IPS-18a (cell line): ENCODE measurements around the gene PBRM1.

Source experiments
- H3K27ac ChIP-seq: one replicate; pipeline ENCODE4 v1.5.1; 2013; ENCODE audit warnings: low read length
- H3K27me3 ChIP-seq: one replicate; pipeline ENCODE4 v1.6.1; 2013; ENCODE audit warnings: mild to moderate bottlenecking, low read length; ENCODE audit not compliant: control insufficient read depth, insufficient read depth
- H3K36me3 ChIP-seq: one replicate; pipeline ENCODE4 v1.6.1; 2013; ENCODE audit warnings: low read depth, low read length; ENCODE audit not compliant: control insufficient read depth
- H3K4me1 ChIP-seq: one replicate; pipeline ENCODE4 v1.6.1; 2013; ENCODE audit warnings: low read depth, low read length; ENCODE audit not compliant: control insufficient read depth
- H3K4me3 ChIP-seq: one replicate; pipeline ENCODE4 v1.5.1; 2013; ENCODE audit warnings: low read length
- H3K9ac ChIP-seq: one replicate; pipeline ENCODE4 v1.6.1; 2013; ENCODE audit warnings: mild to moderate bottlenecking, low read length, moderate library complexity
- H3K9me3 ChIP-seq: one replicate; pipeline ENCODE4 v1.6.1; 2013; ENCODE audit warnings: low read depth, low read length; ENCODE audit not compliant: control insufficient read depth

PBRM1 gene

DNA sequence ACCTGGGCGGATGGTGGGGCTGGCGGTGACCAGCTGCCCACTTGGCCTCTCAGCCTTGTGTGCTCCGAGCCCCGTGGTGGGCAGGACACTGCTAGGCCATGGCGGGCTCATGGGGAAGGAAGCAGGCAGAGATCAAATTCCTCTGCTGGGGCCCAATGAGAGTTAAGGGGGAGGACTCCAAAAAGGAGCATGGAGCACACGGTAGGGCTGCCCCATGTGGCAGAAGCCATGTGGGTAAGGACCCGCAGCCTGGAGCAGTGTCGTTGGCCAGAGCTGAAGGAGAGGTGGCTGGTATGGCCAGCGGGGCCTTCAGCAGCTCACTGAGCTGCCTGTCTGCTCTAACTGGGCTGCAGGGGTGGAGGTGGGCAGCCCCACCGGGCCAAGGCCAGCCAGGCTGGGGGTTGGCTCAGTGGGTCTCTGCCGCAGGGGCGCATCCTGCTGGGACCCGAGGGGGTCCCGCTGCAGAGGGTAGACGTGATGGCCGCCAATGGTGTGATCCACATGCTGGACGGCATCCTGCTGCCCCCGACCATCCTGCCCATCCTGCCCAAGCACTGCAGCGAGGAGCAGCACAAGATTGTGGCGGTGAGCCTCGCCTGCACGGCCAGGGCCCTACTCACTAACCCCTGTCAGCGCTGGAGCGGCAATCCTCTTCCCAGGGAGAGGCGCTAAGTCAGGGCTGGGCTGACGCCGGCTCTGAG lies 179.3 kb downstream of the PBRM1 start:
- H3K9ac ChIP-seq = no peak overlapping the region
- no peak overlapping the region for H3K27ac ChIP-seq

DNA sequence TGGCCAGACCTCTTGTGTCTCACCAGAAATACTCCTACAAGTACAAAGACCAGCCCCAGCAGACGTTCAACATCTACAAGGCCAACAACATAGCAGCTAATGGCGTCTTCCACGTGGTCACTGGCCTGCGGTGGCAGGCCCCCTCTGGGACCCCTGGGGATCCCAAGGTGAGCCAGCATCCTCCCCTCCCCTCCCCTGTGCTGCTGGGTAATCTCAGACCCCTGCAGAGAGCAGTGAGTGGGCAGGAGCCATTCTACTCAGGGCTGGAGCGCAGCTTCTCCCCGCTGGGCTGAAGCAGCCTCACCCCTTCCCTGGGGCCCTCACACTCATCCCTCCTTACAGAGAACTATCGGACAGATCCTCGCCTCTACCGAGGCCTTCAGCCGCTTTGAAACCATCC lies 180.7 kb downstream of the PBRM1 start:
- Histone ChIP-seq H3K4me1 (no peaks in the 10 kb centered on the region), H3K27me3 (no peaks in the 10 kb centered on the region), H3K36me3 (no peaks in the 10 kb centered on the region), H3K4me3 (no peak overlapping the region), H3K9ac (no peak overlapping the region), H3K9me3 (no peaks in the 10 kb centered on the region), H3K27ac (no peak overlapping the region)

More for the DNA sequence above, 179.3 kb downstream of the PBRM1 start:
- no peaks in the 10 kb centered on the region for H3K27me3 ChIP-seq
- no peaks in the 10 kb centered on the region for H3K9me3 ChIP-seq
- no peak overlapping the region for H3K4me3 ChIP-seq
- H3K4me1 ChIP-seq = no peaks in the 10 kb centered on the region
- H3K36me3 ChIP-seq = no peaks in the 10 kb centered on the region

DNA sequence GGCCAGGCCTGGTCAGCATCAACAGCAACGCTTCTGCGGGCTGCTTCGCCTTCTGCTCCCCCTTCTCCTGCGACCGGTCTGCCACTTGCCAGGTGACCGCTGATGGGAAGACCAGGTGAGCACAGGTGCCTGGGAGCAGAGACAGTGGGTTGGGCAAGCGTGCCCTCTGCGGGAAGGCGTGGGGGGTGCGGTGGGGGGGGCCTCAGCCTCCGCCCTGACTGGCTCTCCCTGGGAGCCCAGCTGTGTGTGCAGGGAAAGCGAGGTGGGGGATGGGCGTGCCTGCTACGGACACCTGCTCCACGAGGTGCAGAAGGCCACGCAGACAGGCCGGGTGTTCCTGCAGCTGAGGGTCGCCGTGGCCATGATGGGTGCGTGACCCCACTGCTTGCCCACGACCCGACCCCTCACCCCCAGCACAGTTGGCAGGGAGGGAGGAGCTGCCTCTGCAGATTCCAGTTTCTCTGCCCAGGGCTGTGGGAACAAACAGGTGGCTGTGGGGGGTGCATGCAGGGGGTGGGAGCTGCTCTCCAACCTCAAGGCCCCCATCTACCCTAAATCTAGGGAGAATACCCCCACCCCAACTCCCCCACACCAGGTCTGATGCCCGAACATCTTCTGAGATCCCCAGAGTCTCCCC lies 181.8 kb downstream of the PBRM1 start:
- H3K9ac ChIP-seq = no peak overlapping the region
- no peak overlapping the region for H3K27ac ChIP-seq
- H3K36me3 ChIP-seq = no peaks in the 10 kb centered on the region
- no peaks in the 10 kb centered on the region for H3K27me3 ChIP-seq
- H3K4me1 ChIP-seq = no peaks in the 10 kb centered on the region
- no peak overlapping the region for H3K4me3 ChIP-seq
- no peaks in the 10 kb centered on the region for H3K9me3 ChIP-seq

DNA sequence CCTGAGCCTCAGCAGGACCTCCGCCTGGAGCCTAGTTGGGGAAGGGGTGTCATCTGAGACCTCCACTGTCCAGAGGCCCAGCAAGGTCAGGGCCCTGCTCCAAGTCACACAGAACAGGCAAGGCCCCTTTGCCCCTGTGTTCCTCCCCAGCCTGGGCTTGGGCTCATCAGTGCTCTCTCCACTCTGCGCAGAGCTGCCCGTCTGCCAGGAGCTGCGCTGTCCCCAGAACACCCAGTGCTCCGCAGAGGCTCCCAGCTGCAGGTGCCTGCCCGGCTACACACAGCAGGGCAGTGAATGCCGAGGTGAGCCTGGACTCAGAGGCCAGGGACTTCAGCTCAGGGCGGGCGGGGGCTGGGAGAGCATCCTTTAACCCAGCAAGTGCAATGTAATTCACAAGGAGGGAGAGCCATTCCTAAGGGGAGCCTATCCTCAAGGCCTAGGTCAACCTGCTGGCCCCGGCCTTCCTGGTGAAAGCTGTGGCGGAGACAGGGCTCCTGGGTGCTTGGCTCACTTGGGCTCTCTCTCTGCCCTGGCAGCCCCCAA lies 182.8 kb downstream of the PBRM1 start:
- Histone ChIP-seq H3K27me3 (no peaks in the 10 kb centered on the region), H3K36me3 (no peaks in the 10 kb centered on the region), H3K4me3 (no peak overlapping the region), H3K9me3 (no peaks in the 10 kb centered on the region), H3K4me1 (no peaks in the 10 kb centered on the region), H3K27ac (no peak overlapping the region), H3K9ac (no peak overlapping the region)

DNA sequence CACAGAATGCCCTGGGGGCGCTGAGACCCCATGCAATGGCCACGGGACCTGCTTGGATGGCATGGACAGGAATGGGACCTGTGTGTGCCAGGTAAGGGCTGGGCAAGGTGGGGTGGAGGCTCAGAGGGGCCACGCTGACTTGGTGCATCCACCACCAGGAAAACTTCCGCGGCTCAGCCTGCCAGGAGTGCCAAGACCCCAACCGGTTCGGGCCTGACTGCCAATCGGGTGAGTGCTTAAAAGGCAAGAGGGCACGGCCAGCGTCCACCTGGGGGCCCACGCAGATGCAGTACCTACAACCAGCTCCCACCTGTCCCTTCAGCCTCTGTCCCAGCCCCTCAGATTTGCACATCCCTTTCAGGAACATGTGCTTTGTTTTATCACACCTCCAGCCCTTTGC lies 183.7 kb downstream of the PBRM1 start:
- Histone ChIP-seq H3K36me3 (no peaks in the 10 kb centered on the region), H3K9ac (no peak overlapping the region), H3K9me3 (no peaks in the 10 kb centered on the region), H3K27me3 (no peaks in the 10 kb centered on the region), H3K27ac (no peak overlapping the region), H3K4me1 (no peaks in the 10 kb centered on the region), H3K4me3 (no peak overlapping the region)

DNA sequence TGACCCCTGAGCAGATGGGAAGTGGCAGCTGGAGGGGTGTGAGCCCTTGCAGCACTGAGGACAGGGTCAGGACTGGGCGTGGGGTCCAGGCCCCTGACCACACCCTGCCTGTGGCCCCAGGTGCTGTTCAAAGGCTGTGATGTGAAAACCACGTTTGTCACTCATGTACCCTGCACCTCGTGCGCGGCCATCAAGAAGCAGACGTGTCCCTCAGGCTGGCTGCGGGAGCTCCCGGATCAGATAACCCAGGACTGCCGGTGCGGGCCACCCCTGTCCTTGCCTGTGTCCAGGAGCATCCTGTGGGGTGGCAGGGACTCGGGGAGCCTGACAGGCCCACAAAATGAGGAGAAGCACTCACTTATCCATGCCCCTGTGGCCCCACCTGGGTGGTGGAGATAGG lies 184.7 kb downstream of the PBRM1 start:
- no peak overlapping the region for H3K9ac ChIP-seq
- no peak overlapping the region for H3K27ac ChIP-seq
- H3K36me3 ChIP-seq = no peaks in the 10 kb centered on the region
- H3K9me3 ChIP-seq = no peaks in the 10 kb centered on the region
- no peak overlapping the region for H3K4me3 ChIP-seq
- no peaks in the 10 kb centered on the region for H3K27me3 ChIP-seq
- H3K4me1 ChIP-seq = no peaks in the 10 kb centered on the region

DNA sequence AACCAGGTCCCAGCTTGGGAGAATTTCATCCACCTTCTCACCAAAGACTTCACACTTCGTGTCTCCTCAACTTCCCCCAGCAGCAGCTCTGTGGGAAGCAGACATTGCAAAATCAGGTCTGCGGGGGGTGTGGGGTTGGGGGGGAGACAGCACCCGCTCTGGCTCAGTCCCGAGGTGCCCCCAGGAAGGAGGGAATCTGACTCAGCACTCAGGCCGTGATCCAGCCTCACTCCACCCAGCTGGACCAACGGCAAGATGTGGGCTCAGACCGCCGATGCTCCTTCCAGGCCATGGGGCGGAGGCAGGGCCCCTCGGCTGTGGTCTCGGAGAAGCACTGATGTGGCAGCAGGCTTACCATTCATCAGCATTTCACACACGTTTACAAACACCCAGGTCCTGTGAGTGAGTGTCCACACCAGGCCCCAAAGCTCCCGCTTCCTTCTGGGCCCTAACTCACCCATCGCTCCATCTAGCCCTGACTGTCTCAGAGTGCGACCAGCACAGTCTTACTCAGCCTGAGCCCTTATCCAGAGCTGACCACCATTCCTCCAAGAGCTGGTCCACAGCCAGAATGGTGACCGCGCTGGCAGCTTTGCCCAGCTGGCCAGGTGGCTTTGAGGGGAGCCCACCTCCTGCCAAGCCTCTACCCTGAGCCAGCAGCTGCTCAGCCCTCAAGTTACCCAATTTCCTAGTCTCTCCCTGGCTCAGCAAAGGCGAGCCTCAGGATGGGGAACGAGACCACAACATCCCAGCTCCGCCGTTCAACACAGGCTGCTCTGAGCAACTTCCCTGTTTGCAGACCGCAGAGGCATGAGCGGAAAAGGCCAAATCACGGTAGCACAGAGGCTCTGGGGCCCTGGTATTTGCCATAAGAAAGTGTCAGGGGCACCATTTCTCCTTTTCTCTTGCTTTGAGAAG lies 187.3 kb downstream of the PBRM1 start:
- H3K27me3 ChIP-seq = no peaks in the 10 kb centered on the region
- H3K36me3 ChIP-seq = no peaks in the 10 kb centered on the region
- no peak overlapping the region for H3K27ac ChIP-seq
- H3K4me1 ChIP-seq = no peaks in the 10 kb centered on the region
- H3K9ac ChIP-seq = no peak overlapping the region
- H3K9me3 ChIP-seq = no peaks in the 10 kb centered on the region
- H3K4me3 ChIP-seq = no peak overlapping the region

DNA sequence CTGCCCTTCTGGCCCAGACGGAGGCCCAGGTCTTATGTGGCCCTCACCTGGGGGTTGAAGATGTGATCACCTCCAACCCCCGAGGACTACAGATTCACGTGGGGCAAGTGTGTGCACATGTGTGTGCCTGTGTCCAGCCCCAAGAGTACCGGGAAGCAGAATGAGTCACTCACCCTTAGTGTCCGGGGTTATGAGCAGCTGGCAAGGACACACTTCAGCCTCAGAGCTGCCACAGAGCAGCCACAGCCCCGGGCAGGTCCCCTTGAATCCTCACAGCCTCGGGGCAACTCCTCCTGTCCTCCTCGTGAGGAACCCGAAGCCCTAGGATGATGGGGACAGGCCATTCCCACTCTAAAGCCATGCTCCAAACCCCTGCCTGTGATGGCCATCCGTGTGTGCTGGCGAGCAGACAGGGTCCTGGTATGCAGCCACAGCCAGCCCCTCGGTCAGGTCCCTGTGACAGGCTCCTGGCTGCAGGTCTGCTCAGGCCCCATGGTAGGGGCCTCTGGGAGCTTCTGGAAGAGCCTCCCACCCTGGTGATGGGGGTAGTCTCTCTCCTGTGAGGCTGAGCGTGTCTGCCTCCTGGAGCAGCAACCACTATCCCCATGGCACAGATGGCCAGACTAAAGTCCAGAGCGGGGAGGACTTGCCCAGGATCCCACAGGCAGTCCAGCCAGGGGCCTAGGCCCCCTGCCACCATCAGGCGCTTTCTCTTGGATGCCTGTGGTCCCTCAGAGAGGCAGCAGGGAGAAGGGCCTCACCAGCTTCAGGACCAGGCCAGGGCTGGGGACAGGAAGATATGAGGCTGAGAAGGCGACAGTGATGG lies 189.7 kb downstream of the PBRM1 start:
- H3K9me3 ChIP-seq = no peaks in the 10 kb centered on the region
- no peaks in the 10 kb centered on the region for H3K4me1 ChIP-seq
- no peak overlapping the region for H3K4me3 ChIP-seq
- no peaks in the 10 kb centered on the region for H3K27me3 ChIP-seq
- no peak overlapping the region for H3K27ac ChIP-seq
- no peak overlapping the region for H3K9ac ChIP-seq
- peaks cover 15% of the 10 kb centered on the region for H3K36me3 ChIP-seq
